Osteoblast (primary cell): ENCODE results near the gene WDR3. TPM values are rescaled to one million over a fixed set of nuclear protein-coding genes. Genes with fewer than 3 reads are reported as not detected.

ENCODE experiments used
- DNase-seq: peaks from one replicate; pipeline ENCODE4 v3.0.0; 2011; ENCODE audit warnings: low spot score, mixed read lengths; ENCODE audit not compliant: insufficient read length; ENCODE audit errors: missing footprints
- H2AFZ ChIP-seq: 2 replicates; pipeline ENCODE4 v1.6.0; 2011; ENCODE audit warnings: mild to moderate bottlenecking, low read length
- H3K27ac ChIP-seq: 2 replicates; pipeline ENCODE4 v1.5.1; 2011; ENCODE audit warnings: mild to moderate bottlenecking, low read depth, low read length, moderate library complexity
- H3K27me3 ChIP-seq: 2 replicates; pipeline ENCODE4 v1.6.0; 2012; ENCODE audit warnings: mild to moderate bottlenecking, control low read depth, inconsistent platforms, low read length, moderate library complexity; ENCODE audit not compliant: insufficient read depth
- H3K36me3 ChIP-seq: 2 replicates; pipeline ENCODE4 v1.5.1; 2011; ENCODE audit warnings: mild to moderate bottlenecking, low read length, control low read depth, moderate library complexity; ENCODE audit not compliant: insufficient read depth
- H3K4me1 ChIP-seq: 2 replicates; pipeline ENCODE4 v1.5.1; 2011; ENCODE audit warnings: mild to moderate bottlenecking, low read length, control low read depth, moderate library complexity; ENCODE audit not compliant: insufficient read depth
- H3K4me2 ChIP-seq: 2 replicates; pipeline ENCODE4 v1.6.0; 2011; ENCODE audit warnings: mild to moderate bottlenecking, low read length; ENCODE audit not compliant: insufficient read depth
- H3K4me3 ChIP-seq: fragments of 200-600 bp; sonication (generic); 3 replicates; pipeline ENCODE4 v1.5.1; 2012; ENCODE audit warnings: mild to moderate bottlenecking, low read length, inconsistent platforms; ENCODE audit not compliant: insufficient read depth
- H3K79me2 ChIP-seq: 2 replicates; pipeline ENCODE4 v1.6.0; 2012; ENCODE audit warnings: mild to moderate bottlenecking, low read length, control low read depth, inconsistent platforms; ENCODE audit not compliant: insufficient read depth
- H3K9me3 ChIP-seq: 2 replicates; pipeline ENCODE4 v1.5.1; 2011; ENCODE audit warnings: low read depth, low read length, control low read depth
- H4K20me1 ChIP-seq: 2 replicates; pipeline ENCODE4 v1.6.0; 2012; ENCODE audit warnings: mild to moderate bottlenecking, low read length, control low read depth; ENCODE audit not compliant: insufficient read depth
- total RNA-seq: library from RNA; depleted of rRNA; stranded (reverse); fragments of >200 nt; gene quantifications from 2 replicates; pipeline ENCODE4 v1.2.3, GENCODE V29; 2012
- TF ChIP-seq, protein P1 (sequence below): IDR thresholded peaks from 2 replicates; pipeline ENCODE4 v1.5.1; 2011; ENCODE audit warnings: mild to moderate bottlenecking, low read depth, low read length, moderate library complexity; ENCODE audit errors: extremely low read depth

The WDR3 gene
- total RNA-seq, 1 donor: 11.2 TPM

DNA sequence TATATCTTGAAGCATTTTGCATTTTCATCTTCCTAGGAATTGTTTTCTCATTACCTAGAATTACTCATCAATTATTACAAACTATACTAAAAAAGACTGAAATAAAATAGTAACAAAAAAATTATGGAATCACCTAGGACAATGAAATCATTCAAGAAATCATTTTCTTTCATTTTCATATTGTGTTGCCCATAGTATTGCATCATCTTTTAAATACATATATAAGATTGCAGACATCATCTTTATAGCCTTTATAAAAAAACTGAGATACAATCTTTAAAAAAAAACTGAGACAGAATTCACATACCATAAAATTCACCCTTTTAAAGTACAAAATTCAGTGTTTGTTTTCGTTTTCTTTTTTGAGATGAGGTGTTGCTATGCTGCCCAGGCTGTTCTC is 29.7 kb upstream of the WDR3 start:
- peaks cover 19% of the 10 kb centered on the region for H3K36me3 ChIP-seq
- H3K79me2 ChIP-seq: no peaks in the 10 kb centered on the region
- no peaks in the 10 kb centered on the region for H3K27me3 ChIP-seq
- H3K4me2 ChIP-seq: no peak overlapping the region
- TF ChIP-seq, protein P1, sequence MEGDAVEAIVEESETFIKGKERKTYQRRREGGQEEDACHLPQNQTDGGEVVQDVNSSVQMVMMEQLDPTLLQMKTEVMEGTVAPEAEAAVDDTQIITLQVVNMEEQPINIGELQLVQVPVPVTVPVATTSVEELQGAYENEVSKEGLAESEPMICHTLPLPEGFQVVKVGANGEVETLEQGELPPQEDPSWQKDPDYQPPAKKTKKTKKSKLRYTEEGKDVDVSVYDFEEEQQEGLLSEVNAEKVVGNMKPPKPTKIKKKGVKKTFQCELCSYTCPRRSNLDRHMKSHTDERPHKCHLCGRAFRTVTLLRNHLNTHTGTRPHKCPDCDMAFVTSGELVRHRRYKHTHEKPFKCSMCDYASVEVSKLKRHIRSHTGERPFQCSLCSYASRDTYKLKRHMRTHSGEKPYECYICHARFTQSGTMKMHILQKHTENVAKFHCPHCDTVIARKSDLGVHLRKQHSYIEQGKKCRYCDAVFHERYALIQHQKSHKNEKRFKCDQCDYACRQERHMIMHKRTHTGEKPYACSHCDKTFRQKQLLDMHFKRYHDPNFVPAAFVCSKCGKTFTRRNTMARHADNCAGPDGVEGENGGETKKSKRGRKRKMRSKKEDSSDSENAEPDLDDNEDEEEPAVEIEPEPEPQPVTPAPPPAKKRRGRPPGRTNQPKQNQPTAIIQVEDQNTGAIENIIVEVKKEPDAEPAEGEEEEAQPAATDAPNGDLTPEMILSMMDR: no peak
- H4K20me1 ChIP-seq: no peaks in the 10 kb centered on the region
- no peak overlapping the region for H3K4me3 ChIP-seq
- no peaks in the 10 kb centered on the region for H3K4me1 ChIP-seq
- no peak overlapping the region for H2AFZ ChIP-seq
- DNase-seq: no peak
- H3K27ac ChIP-seq: no peak overlapping the region
- no peaks in the 10 kb centered on the region for H3K9me3 ChIP-seq

DNA sequence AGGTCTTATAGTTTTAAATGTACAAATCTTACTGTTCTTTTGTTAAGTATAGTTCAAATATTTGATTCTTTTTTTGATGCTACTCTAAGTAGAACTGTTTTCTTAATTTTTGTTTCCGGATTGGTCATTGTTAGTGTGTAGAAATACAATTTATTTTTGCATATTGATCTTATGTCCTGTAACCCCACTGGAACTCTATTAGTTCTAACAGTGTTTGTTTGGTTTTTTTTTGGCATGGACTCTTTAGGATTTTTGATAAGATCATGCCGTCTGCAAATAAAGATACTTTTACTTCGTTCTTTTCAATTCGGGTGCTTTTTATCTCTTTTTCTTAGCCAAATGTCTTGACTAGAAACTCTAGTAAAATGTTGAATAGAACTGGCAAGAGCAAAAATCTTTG is 26.6 kb upstream of the WDR3 start:
- Histone ChIP-seq H3K27me3 (no peaks in the 10 kb centered on the region), H3K4me1 (no peaks in the 10 kb centered on the region), H3K4me3 (no peak overlapping the region), H3K9me3 (no peaks in the 10 kb centered on the region), H4K20me1 (no peaks in the 10 kb centered on the region), H3K27ac (no peak overlapping the region), H3K79me2 (no peaks in the 10 kb centered on the region), H2AFZ (no peak overlapping the region), H3K36me3 (peaks cover 36% of the 10 kb centered on the region), H3K4me2 (no peak overlapping the region)
- TF ChIP-seq, protein P1: no peak
- DNase-seq: no peak

DNA sequence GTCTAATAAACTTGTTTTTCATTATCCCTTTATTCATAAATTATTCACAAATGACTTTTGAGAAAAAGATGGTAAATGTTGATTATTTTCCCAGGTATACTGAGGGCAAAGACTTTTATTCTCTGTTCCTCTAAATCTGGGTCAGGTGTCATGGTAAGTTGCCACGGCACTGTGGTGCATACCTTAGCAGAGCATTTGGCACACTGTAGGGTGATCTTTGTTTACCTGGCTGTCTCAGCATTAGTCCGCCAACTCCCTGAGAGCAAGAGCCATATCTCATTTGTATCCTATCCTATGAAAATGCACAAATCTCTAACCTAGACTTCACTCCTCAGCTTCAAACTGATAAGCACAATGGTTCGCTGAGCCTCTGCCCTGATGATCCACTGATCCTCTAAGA is 25.1 kb upstream of the WDR3 start:
- Histone ChIP-seq H3K27ac (no peak overlapping the region), H3K4me2 (no peak overlapping the region), H3K4me3 (no peak overlapping the region), H4K20me1 (no peaks in the 10 kb centered on the region), H3K36me3 (peaks cover 28% of the 10 kb centered on the region), H3K9me3 (no peaks in the 10 kb centered on the region), H3K4me1 (no peaks in the 10 kb centered on the region), H3K27me3 (no peaks in the 10 kb centered on the region), H3K79me2 (no peaks in the 10 kb centered on the region), H2AFZ (no peak overlapping the region)
- TF ChIP-seq, protein P1: no peak
- DNase-seq: no peak

DNA sequence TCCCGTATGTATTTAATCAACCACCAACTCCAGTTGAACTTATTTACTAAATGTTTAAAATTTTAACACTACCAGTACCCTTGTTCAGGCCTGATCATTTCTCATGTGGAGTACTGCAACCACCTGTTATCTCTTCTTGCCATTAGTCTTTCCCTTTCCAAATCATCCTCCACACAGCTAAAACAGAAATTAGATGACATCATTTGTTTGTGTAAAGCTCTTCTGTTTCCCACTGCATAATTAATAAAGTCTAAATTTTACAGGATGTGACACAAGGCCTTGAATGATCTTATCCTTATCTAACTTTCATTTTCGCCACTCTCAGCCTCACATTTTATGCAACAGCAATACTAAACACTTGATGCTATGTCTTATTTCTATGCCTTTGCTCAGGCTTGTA is 24.5 kb upstream of the WDR3 start:
- H4K20me1 ChIP-seq: no peaks in the 10 kb centered on the region
- H3K9me3 ChIP-seq: no peaks in the 10 kb centered on the region
- TF ChIP-seq, protein P1: no peak
- H3K4me1 ChIP-seq: no peaks in the 10 kb centered on the region
- H3K27ac ChIP-seq: no peak overlapping the region
- peaks cover 33% of the 10 kb centered on the region for H3K36me3 ChIP-seq
- H2AFZ ChIP-seq: no peak overlapping the region
- no peaks in the 10 kb centered on the region for H3K27me3 ChIP-seq
- no peak for DNase-seq
- H3K4me3 ChIP-seq: no peak overlapping the region
- H3K79me2 ChIP-seq: no peaks in the 10 kb centered on the region
- no peak overlapping the region for H3K4me2 ChIP-seq
